Measurements from ENCODE around the gene SMTN. TPM values are rescaled to one million over a fixed set of nuclear protein-coding genes. Genes with fewer than 3 reads are reported as not detected.

SMTN gene
- total RNA-seq, 4 donors from 2014 or later, result 29.2 to 116 (median 32.2) TPM

- no peak for TF ChIP-seq CTCF (IDR thresholded peaks at IDR 0.05)
- DNase-seq (ENCODE audit: low spot score) (no peak), ATAC-seq (ENCODE audit: low FRiP score) (no peak)
Measured at GRCh38 chr22:31088233-31088986, 7.3 kb downstream of the SMTN start.

GRCh38 chr22:31089160-31090100, 8.3 kb downstream of the SMTN start:
- DNase-seq (ENCODE audit: low spot score) (no peak), ATAC-seq (ENCODE audit: low FRiP score) (no peak)
- peak in 1 of 3 donors; percentile 19 for TF ChIP-seq CTCF (IDR thresholded peaks at IDR 0.05)

GRCh38 chr22:31090217-31091085, 9.3 kb downstream of the SMTN start:
- DNase-seq (ENCODE audit: low spot score) (no peak), ATAC-seq (ENCODE audit: low FRiP score) (no peak)

GRCh38 chr22:31091106-31091975, 10.2 kb downstream of the SMTN start:
- no peak for ATAC-seq (ENCODE audit: low FRiP score)
- TF ChIP-seq CTCF (IDR thresholded peaks at IDR 0.05), result peak in 1 of 3 donors; percentile 6
- no peak for DNase-seq (ENCODE audit: low spot score)

More at GRCh38 chr22:31090217-31091085, 9.3 kb downstream of the SMTN start:
- TF ChIP-seq CTCF (IDR thresholded peaks at IDR 0.05), result no peak

GRCh38 chr22:31092161-31092560, 11.0 kb downstream of the SMTN start:
- DNase-seq (ENCODE audit: low spot score) (no peak), ATAC-seq (ENCODE audit: low FRiP score) (no peak)
- TF ChIP-seq CTCF (IDR thresholded peaks at IDR 0.05), result no peak

Data from omental fat pad (tissue), 4 donors.